Heart right ventricle (tissue), 16 donors: Measurements from ENCODE around the gene CACNA2D1. TPM values are rescaled to one million over a fixed set of nuclear protein-coding genes. Genes with fewer than 3 reads are reported as not detected.

Experiments
- ATAC-seq, 8 donors: fragments of 200-7000 bp; cut with Tn5 transposase; one replicate each; pipeline ENCODE4 v1.9.1; 2020; ENCODE audit warnings: mild to moderate bottlenecking in 8 of 8, moderate library complexity in 8 of 8, moderate number of reproducible peaks in 1 of 8
- DNase-seq, 2 donors: peaks; one replicate each; pipeline ENCODE4 v3.0.0-alpha.2; 2020
- H3K27ac ChIP-seq, 10 donors: fragments of 200-600 bp; sonication (generic) in 2 of 10; one replicate each; pipeline versions ENCODE4 v1.5.0 to v1.8.0; 2020 to 2022; ENCODE audit warnings: mild to moderate bottlenecking in 3 of 10
- H3K27me3 ChIP-seq, 7 donors: fragments of 200-600 bp; one replicate each; pipeline ENCODE4 v1.8.0; 2021 to 2022; ENCODE audit warnings: mild to moderate bottlenecking in 2 of 7
- H3K36me3 ChIP-seq, 9 donors: fragments of 200-600 bp; sonication (generic) in 1 of 9; one replicate each; pipeline versions ENCODE4 v1.5.0 to v1.8.0; 2020 to 2022; ENCODE audit warnings: mild to moderate bottlenecking in 2 of 9
- H3K4me1 ChIP-seq, 9 donors: fragments of 200-600 bp; sonication (generic) in 1 of 9; one replicate each; pipeline versions ENCODE4 v1.5.0 to v1.8.0; 2020 to 2022; ENCODE audit warnings: mild to moderate bottlenecking in 4 of 9
- H3K4me3 ChIP-seq, 10 donors: fragments of 200-600 bp; sonication (generic) in 2 of 10; one replicate each; pipeline versions ENCODE4 v1.5.0 to v1.8.0; 2020 to 2022; ENCODE audit warnings: mild to moderate bottlenecking in 7 of 10, moderate library complexity in 2 of 10
- H3K9me3 ChIP-seq, 11 donors: fragments of 200-600 bp in 10 of 11; sonication (generic) in 2 of 11; one replicate each; pipeline versions ENCODE4 v1.5.0 to v1.8.0; 2013 to 2022; ENCODE audit warnings: mild to moderate bottlenecking in 2 of 11, control low read depth in 1 of 11, moderate library complexity in 1 of 11
- WGBS, 2 donors: extraction: QIAGEN DNeasy Blood & Tissue Kit; methylation state at CpG; one replicate each; pipeline ENCODE4 v1.1.7; 2013; ENCODE audit warnings: inconsistent platforms in 1 of 2; 5-methylcytosine and 5-hydroxymethylcytosine counted together
- intact Hi-C, 10 donors: fragments of 100-400 bp; cut with DNase I; formaldehyde crosslinking; loops; one replicate each; pipeline versions ENCODE4 v1.11.1 to v1.14.2; 2022
- polyA plus RNA-seq, 2 donors: library from polyadenylated mRNA; stranded (reverse); fragments of 200-250 nt; gene quantifications; one replicate each; pipeline ENCODE4 v1.2.3, GENCODE V29; 2013
- total RNA-seq, 10 donors: library from RNA; stranded (reverse); fragmentation: NEBNext Ultra II Directional in 3 of 10; extraction: Animal tissue kit (Norgen Biotek cat#: 25700) in 3 of 10; gene quantifications; one replicate each; pipeline versions ENCODE4 v1.2.1 to v1.2.4, GENCODE V29; 2021 to 2023
- TF ChIP-seq, protein P1 (sequence below), 9 donors: fragments of 200-600 bp; sonication (generic) in 2 of 9; IDR thresholded peaks; one replicate each; pipeline versions ENCODE4 v1.5.0 to v1.8.0; 2021 to 2022; ENCODE audit warnings: antibody characterized with exemption in 9 of 9, mild to moderate bottlenecking in 5 of 9, moderate library complexity in 1 of 9
- donor health status: Arrhythmogenic right ventricular cardiomyopathy.
- donor health status: ischemic (EF 13 %, LVEDD 7.1; RV severe dilation, severe dysfunction).
- donor health status: healthy with polysubstance abuse.
- donor health status: DM: no; HTN: yes; CAD: no.
- donor health status: DM: no; HTN: no; CAD: no.
- donor health status: ischemic (EF 25% LVEDD 6.9; RV normal size, moderate dysfunction).
- donor health status: ischemic (EF 25% LVEDD 5.7; RV mildly dilated, moderate dysfunction).
- donor health status: healthy.
- donor health status: DM: yes; HTN: yes; CAD: no.
- donor health status: Ischemic cardiomyopathy.
- donor health status: ischemic (EF 35%, LVEDD 5.7; RV mildly dilated, moderate dysfunction).
- donor health status: nonischemic (EF 11% LVEDD 7.7; RV severe dilation, severe dysfunction).
- donor health status: DM: yes; HTN: yes; CAD: no.
- donor health status: PGD.
- donor health status: ischemic (EF 29% LVEDD 5.4; RV normal size, mild dysfunction).
- donor health status: nonischemic (EF 23%, LVEDD 6.1; RV moderate dilation, normal function).

Gene CACNA2D1
- total and polyA plus RNA-seq, 12 donors: 7.0 to 131 (median 69.3) TPM

DNA sequence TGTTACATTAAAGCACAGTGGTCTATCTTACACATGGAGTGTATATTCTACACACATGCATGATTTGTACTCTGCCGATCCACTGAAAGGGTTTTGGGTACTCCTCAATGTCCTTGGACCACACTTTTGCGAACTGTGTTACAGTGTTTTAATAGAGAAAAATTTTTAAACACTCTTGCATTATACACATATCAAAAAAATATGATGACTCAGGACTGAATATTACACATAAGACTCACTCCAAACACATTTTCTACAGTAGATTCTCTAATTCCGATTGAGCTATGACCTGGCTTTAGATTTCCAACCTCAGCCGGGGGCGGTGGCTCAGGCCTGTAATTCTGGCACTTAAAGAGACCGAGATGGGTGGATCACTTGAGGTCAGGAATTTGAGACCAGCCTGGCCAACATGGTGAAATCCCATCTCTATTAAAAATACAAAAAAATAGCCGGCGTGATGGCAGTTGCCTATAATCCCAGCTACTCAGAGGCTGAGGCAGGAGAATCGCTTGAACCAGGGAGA is 222.4 kb downstream of the CACNA2D1 start:
- DNase-seq (no peak), ATAC-seq (no peak)
- H3K9me3 ChIP-seq: no peaks in the 10 kb centered on the region
- no peak overlapping the region for H3K27ac ChIP-seq
- H3K36me3 ChIP-seq: no peaks in the 10 kb centered on the region
- intact Hi-C loops: no loop called here
- no peak overlapping the region for H3K4me3 ChIP-seq
- WGBS, 2 donors: 93 to 94% methylated on average over 9 of the region's 9 CpGs
- no peaks in the 10 kb centered on the region for H3K27me3 ChIP-seq
- TF ChIP-seq, protein P1, sequence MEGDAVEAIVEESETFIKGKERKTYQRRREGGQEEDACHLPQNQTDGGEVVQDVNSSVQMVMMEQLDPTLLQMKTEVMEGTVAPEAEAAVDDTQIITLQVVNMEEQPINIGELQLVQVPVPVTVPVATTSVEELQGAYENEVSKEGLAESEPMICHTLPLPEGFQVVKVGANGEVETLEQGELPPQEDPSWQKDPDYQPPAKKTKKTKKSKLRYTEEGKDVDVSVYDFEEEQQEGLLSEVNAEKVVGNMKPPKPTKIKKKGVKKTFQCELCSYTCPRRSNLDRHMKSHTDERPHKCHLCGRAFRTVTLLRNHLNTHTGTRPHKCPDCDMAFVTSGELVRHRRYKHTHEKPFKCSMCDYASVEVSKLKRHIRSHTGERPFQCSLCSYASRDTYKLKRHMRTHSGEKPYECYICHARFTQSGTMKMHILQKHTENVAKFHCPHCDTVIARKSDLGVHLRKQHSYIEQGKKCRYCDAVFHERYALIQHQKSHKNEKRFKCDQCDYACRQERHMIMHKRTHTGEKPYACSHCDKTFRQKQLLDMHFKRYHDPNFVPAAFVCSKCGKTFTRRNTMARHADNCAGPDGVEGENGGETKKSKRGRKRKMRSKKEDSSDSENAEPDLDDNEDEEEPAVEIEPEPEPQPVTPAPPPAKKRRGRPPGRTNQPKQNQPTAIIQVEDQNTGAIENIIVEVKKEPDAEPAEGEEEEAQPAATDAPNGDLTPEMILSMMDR (IDR thresholded peaks at IDR 0.05): no peak
- no peaks in the 10 kb centered on the region for H3K4me1 ChIP-seq

DNA sequence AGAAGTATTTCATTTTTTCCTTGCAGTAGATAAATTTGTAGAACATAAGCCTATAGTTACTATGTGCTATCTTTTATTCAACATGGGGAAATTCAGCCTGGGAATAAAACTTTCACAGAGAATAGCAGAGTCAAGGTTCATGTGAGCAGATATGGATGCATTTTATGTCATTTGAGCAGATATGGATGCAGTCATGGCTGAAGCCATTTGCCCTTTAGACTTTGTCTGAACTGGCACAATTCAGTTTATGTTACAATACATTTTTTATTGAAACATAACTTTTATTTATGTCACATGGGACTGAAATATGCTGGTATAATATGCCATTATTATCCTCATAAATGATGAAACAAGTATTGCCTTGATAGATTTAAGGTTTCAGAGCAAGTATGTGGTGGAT is 231.1 kb downstream of the CACNA2D1 start:
- H3K4me1 ChIP-seq: peaks cover 0 to 26% (median 9%) of the 10 kb centered on the region in 9 donors
- ATAC-seq: no peak
- TF ChIP-seq, protein P1 (IDR thresholded peaks at IDR 0.05): no peak

DNA sequence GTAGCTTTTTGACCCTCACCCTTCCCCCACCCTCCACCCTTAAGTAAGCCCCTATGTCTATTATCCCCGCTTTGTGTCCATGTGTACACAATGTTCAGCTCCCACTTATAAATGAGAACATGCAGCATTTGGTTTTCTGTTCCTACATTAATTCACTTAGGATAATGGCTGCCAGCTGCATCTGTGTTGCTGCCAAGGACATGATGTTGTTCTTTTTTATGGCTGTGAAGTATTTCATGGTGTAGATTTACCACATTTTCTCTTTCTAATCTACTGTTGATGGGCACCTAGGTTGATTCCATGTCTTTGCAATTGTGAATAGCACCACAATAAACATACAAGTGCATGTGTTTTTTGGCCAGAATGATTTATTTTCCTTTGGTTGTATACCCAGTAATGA is 232.2 kb downstream of the CACNA2D1 start:
- WGBS, 2 donors: 93 to 95% methylated on average over 1 of the region's 1 CpG
- H3K4me1 ChIP-seq: peaks cover 0 to 34% (median 9%) of the 10 kb centered on the region in 9 donors
- no peaks in the 10 kb centered on the region for H3K27me3 ChIP-seq
- ATAC-seq (no peak), DNase-seq (no peak)
- intact Hi-C loops: no loop called here
- peaks cover 0 to 12% (median 0%) of the 10 kb centered on the region in 11 donors for H3K9me3 ChIP-seq
- TF ChIP-seq, protein P1 (IDR thresholded peaks at IDR 0.05): no peak
- H3K36me3 ChIP-seq: no peaks in the 10 kb centered on the region
- H3K4me3 ChIP-seq: no peak overlapping the region
- no peak overlapping the region for H3K27ac ChIP-seq

More for the DNA sequence above, 231.1 kb downstream of the CACNA2D1 start:
- intact Hi-C loops: no loop called here
- Histone ChIP-seq H3K9me3 (peaks cover 0 to 12% (median 0%) of the 10 kb centered on the region in 11 donors), H3K27ac (no peak overlapping the region), H3K4me3 (no peak overlapping the region), H3K36me3 (no peaks in the 10 kb centered on the region), H3K27me3 (no peaks in the 10 kb centered on the region)
- no peak for DNase-seq

DNA sequence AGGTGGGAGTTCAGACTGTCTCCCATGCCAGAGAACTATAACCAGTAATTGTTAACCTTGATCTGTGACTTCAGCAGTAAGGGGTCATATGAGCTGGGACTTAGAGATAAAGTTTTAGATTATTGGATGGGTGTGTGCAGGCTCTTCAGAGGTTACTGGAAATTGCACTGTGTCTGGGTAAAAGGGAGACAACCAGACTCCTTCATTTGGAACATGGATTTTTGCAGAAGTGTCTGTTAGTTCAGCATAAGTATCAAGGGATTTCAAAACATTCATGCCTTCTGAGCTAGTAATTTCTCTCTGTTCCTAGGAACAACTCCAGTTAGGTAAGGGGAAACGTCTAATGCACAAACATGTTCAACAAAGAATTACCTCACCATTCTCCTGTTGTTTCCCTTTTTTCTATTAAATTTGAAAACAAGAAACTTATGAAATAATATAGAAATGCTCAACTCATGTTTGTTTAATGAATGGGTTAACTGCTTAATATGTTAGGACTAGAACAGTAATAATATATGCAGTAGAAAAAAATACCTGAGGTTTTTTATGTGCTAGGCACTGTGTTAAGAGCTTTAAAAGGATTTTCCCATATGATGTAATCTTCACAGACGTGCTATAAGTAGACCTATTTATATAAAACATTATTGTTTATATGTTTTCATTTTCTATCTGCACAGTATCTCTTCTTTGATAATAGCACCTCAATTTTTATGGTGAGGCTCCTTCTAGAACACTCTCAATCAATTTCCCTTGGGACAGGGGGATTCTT is 233.0 kb downstream of the CACNA2D1 start:
- DNase-seq (no peak), ATAC-seq (peak in 1 of 8 donors; percentile 57)
- Histone ChIP-seq H3K4me3 (no peak overlapping the region), H3K9me3 (peaks cover 0 to 12% (median 0%) of the 10 kb centered on the region in 11 donors), H3K36me3 (no peaks in the 10 kb centered on the region), H3K27ac (no peak overlapping the region), H3K27me3 (no peaks in the 10 kb centered on the region), H3K4me1 (peaks cover 0 to 34% (median 9%) of the 10 kb centered on the region in 9 donors)
- WGBS, 2 donors: 48 to 58% methylated on average over 2 of the region's 2 CpGs
- intact Hi-C loops: no loop called here
- TF ChIP-seq, protein P1 (IDR thresholded peaks at IDR 0.05): no peak
